H9 (cell line): ENCODE data around the gene CSHL1. TPM values are rescaled to one million over a fixed set of nuclear protein-coding genes. Genes with fewer than 3 reads are reported as not detected.

ENCODE experiments used
- DNase-seq: peaks from one replicate; pipeline ENCODE4 v3.0.0-alpha.2; 2017
- H2AFZ ChIP-seq: one replicate; pipeline ENCODE4 v1.6.1; 2013; ENCODE audit warnings: mild to moderate bottlenecking, low read length, control low read depth, moderate library complexity
- H2AK5ac ChIP-seq: 2 replicates; pipeline ENCODE4 v1.6.1; 2013; ENCODE audit warnings: low read length, control low read depth, mixed read lengths; ENCODE audit not compliant: insufficient read length
- H2BK120ac ChIP-seq: one replicate; pipeline ENCODE4 v1.6.1; 2013; ENCODE audit warnings: low read depth, mild to moderate bottlenecking, low read length, control low read depth, inconsistent platforms; ENCODE audit not compliant: poor library complexity, severe bottlenecking
- H2BK12ac ChIP-seq: 2 replicates; pipeline ENCODE4 v1.6.1; 2013; ENCODE audit warnings: low read length, control low read depth, mixed read lengths, low read depth; ENCODE audit not compliant: insufficient read length
- H2BK15ac ChIP-seq: 2 replicates; pipeline ENCODE4 v1.6.1; 2013; ENCODE audit warnings: low read depth, low read length, control low read depth
- H2BK20ac ChIP-seq: one replicate; pipeline ENCODE4 v1.6.1; 2013; ENCODE audit warnings: low read depth, mild to moderate bottlenecking, low read length, control low read depth, inconsistent platforms; ENCODE audit not compliant: poor library complexity, severe bottlenecking
- H2BK5ac ChIP-seq: 2 replicates; pipeline ENCODE4 v1.6.1; 2013; ENCODE audit warnings: low read length, control low read depth, mixed read lengths; ENCODE audit not compliant: insufficient read length
- H3K14ac ChIP-seq: 2 replicates; pipeline ENCODE4 v1.6.1; 2013; ENCODE audit warnings: low read length, control low read depth; ENCODE audit not compliant: insufficient read depth
- H3K18ac ChIP-seq: 2 replicates; pipeline ENCODE4 v1.6.1; 2013; ENCODE audit warnings: low read depth, mild to moderate bottlenecking, mixed read lengths, low read length, control low read depth; ENCODE audit not compliant: insufficient read length
- H3K23ac ChIP-seq: 2 replicates; pipeline ENCODE4 v1.6.1; 2013; ENCODE audit warnings: low read length, control low read depth, mixed read lengths, low read depth; ENCODE audit not compliant: insufficient read length
- H3K23me2 ChIP-seq: 2 replicates; pipeline ENCODE4 v1.6.1; 2013; ENCODE audit warnings: low read depth, mild to moderate bottlenecking, mixed read lengths, low read length, control low read depth; ENCODE audit not compliant: insufficient read length, poor library complexity, severe bottlenecking
- H3K27ac ChIP-seq: 2 replicates; pipeline ENCODE4 v1.5.1; 2013; ENCODE audit warnings: low read length, control low read depth, mixed read lengths, low read depth; ENCODE audit not compliant: insufficient read length
- H3K27me3 ChIP-seq: 2 replicates; pipeline ENCODE4 v1.6.1; 2013; ENCODE audit warnings: low read length, control low read depth, inconsistent platforms; ENCODE audit not compliant: insufficient read depth
- H3K4ac ChIP-seq: 2 replicates; pipeline ENCODE4 v1.6.1; 2013; ENCODE audit warnings: low read depth, mild to moderate bottlenecking, control low read depth, inconsistent platforms, low read length, moderate library complexity
- H3K4me1 ChIP-seq: 2 replicates; pipeline ENCODE4 v1.6.1; 2013; ENCODE audit warnings: low read length, control low read depth, inconsistent platforms; ENCODE audit not compliant: insufficient read depth
- H3K4me2 ChIP-seq: 2 replicates; pipeline ENCODE4 v1.6.1; 2013; ENCODE audit warnings: low read length, control low read depth, mixed read lengths; ENCODE audit not compliant: insufficient read length, insufficient read depth
- H3K56ac ChIP-seq: 2 replicates; pipeline ENCODE4 v1.6.1; 2013; ENCODE audit warnings: low read depth, mild to moderate bottlenecking, mixed read lengths, low read length, control low read depth; ENCODE audit not compliant: insufficient read length
- H3K79me1 ChIP-seq: 2 replicates; pipeline ENCODE4 v1.6.1; 2013; ENCODE audit warnings: low read depth, mild to moderate bottlenecking, moderate library complexity, low read length, control low read depth, inconsistent platforms; ENCODE audit not compliant: insufficient read depth, poor library complexity, severe bottlenecking
- H3K79me2 ChIP-seq: 2 replicates; pipeline ENCODE4 v1.6.1; 2013; ENCODE audit warnings: low read length, control low read depth, inconsistent platforms; ENCODE audit not compliant: insufficient read depth
- H3K9ac ChIP-seq: 2 replicates; pipeline ENCODE4 v1.6.1; 2013; ENCODE audit warnings: low read length, control low read depth, mixed read lengths; ENCODE audit not compliant: insufficient read length; ENCODE audit errors: extremely low read depth
- H3K9me3 ChIP-seq: one replicate; pipeline ENCODE4 v1.6.1; 2013; ENCODE audit warnings: low read depth, low read length, inconsistent platforms; ENCODE audit not compliant: control insufficient read depth
- H3T11ph ChIP-seq: one replicate; pipeline ENCODE4 v1.6.1; 2013; ENCODE audit warnings: mild to moderate bottlenecking, low read length, control low read depth, inconsistent platforms
- H4K20me1 ChIP-seq: one replicate; pipeline ENCODE4 v1.6.1; 2013; ENCODE audit not compliant: control insufficient read depth, insufficient read length, insufficient read depth
- H4K5ac ChIP-seq: 2 replicates; pipeline ENCODE4 v1.6.1; 2013; ENCODE audit warnings: low read depth, mild to moderate bottlenecking, mixed read lengths, low read length, control low read depth; ENCODE audit not compliant: insufficient read length
- H4K8ac ChIP-seq: replicated peaks from 2 replicates; pipeline ENCODE4 v1.6.1; 2013; ENCODE audit warnings: low read length, control low read depth, mixed read lengths, low read depth; ENCODE audit not compliant: insufficient read length
- H4K91ac ChIP-seq: 2 replicates; pipeline ENCODE4 v1.6.1; 2013; ENCODE audit warnings: low read depth, mild to moderate bottlenecking, moderate library complexity, mixed read lengths, low read length, control low read depth; ENCODE audit not compliant: insufficient read length
- H3K27ac Mint-ChIP-seq, 3 experiments: 2 replicates in 2 of 3; 3 replicates in 1 of 3; pipeline ENCODE4 v1.8.0; 2020 to 2021; ENCODE audit warnings: mixed read lengths in 3 of 3, mild to moderate bottlenecking in 1 of 3, moderate library complexity in 1 of 3
- H3K27me3 Mint-ChIP-seq: 2 replicates; pipeline ENCODE4 v1.8.0; 2021; ENCODE audit warnings: low read depth, mild to moderate bottlenecking, moderate library complexity, mixed read lengths
- H3K36me3 Mint-ChIP-seq, 3 experiments: 2 replicates in 2 of 3; 3 replicates in 1 of 3; pipeline ENCODE4 v1.8.0; 2020 to 2021; ENCODE audit warnings: low read depth in 3 of 3, mixed read lengths in 3 of 3; ENCODE audit not compliant: insufficient read depth in 1 of 3
- H3K4me1 Mint-ChIP-seq, 2 experiments: 2 replicates each; pipeline ENCODE4 v1.8.0; 2020; ENCODE audit warnings: mixed read lengths in 2 of 2
- H3K4me3 Mint-ChIP-seq, 2 experiments: 2 replicates in 1 of 2; 3 replicates in 1 of 2; pipeline ENCODE4 v1.8.0; 2020 to 2021; ENCODE audit warnings: mild to moderate bottlenecking in 2 of 2, mixed read lengths in 2 of 2, moderate library complexity in 1 of 2
- H3K9me3 Mint-ChIP-seq, 2 experiments: 2 replicates in 1 of 2; 3 replicates in 1 of 2; pipeline ENCODE4 v1.8.0; 2020; ENCODE audit warnings: mild to moderate bottlenecking in 2 of 2, mixed read lengths in 2 of 2, moderate library complexity in 1 of 2
- WGBS: extraction: QIAGEN DNeasy Blood & Tissue Kit; methylation state at CpG from one replicate; pipeline ENCODE4 v1.1.7; 2013; ENCODE audit warnings: missing lambda C conversion rate, low lambda C conversion rate, mixed read lengths; ENCODE audit not compliant: insufficient read length; ENCODE audit errors: extremely low coverage; 5-methylcytosine and 5-hydroxymethylcytosine counted together
- total RNA-seq: library from RNA; stranded (reverse); gene quantifications from 2 replicates; pipeline ENCODE4 v1.2.1, GENCODE V29; 2021
- TF ChIP-seq, protein P1 (sequence below): fragments of 200-600 bp; sonication (generic); conservative IDR thresholded peaks from 3 replicates; pipeline ENCODE4 v1.8.0; 2021; ENCODE audit warnings: antibody characterized with exemption, mild to moderate bottlenecking

The CSHL1 gene
- total RNA-seq, 1 experiment from 2014 or later = not detected

DNA sequence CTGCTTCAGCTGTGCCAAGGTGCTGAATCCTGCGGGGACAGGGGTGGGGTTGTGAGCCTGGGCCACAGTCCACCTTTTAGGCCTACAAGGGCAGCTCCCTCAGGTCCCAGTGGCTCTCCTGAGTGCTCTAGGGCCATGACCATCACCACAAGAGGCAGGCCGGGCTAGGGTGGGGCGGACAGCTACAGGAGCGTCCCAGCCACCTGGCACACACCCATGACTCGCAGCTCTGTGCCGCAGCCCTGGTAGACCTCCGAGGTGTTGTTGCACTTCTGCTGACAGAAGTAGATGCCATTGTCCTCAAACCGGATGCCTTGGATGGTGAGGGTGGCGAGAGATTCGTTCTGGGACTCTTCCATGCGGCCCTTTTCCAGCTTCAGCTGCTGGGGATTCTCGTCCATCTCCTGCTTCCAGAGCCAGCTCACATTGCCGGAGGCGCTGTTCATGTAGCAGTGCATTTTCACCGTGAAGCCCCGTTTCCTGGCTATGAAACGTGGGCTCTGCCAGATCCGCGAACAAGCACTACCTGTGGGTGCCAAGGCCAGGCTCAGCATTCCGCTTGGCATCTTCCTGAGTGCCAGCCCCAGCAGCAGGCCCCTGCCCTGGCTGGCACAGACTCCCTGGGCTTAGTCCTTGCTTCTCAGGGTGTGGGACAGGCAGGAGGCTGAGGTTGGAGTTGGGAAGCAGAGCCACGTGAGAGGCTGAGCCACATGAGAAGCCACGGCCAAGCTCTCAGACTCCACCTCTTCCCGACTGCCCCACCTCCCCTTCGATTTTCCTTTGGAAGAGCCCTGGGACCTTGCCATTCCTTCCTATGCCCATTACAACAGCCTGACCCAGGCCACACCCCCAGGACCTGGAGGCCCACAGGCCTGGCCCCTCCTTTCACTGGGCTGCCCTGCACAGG is 19.1 kb upstream of the CSHL1 start:
- no peak overlapping the region for H4K5ac ChIP-seq
- no CpG with 5 or more reads among the region's 24 CpGs for WGBS
- no peak overlapping the region for H4K8ac ChIP-seq
- H3K9me3 ChIP-seq = no peaks in the 10 kb centered on the region
- Mint-ChIP-seq H3K36me3 (no peaks in the 10 kb centered on the region; a peak in 1 of 7 replicates), H3K9me3 (no peaks in the 10 kb centered on the region), H3K27me3 (no peaks in the 10 kb centered on the region; the same call in 1 of the 2 replicates), H3K27ac (peak overlapping the region in 2 of 3 experiments; percentile 67 to 85; a peak in 4 of 7 replicates), H3K4me3 (no peak overlapping the region; a peak in 2 of 5 replicates), H3K4me1 (peaks cover 15 to 21% of the 10 kb centered on the region in 2 experiments)
- H3K4me2 ChIP-seq = no peak overlapping the region
- no peaks in the 10 kb centered on the region for H3K23me2 ChIP-seq
- no peak overlapping the region for H2AFZ ChIP-seq
- H2BK15ac ChIP-seq = no peak overlapping the region
- H2BK120ac ChIP-seq = no peak overlapping the region
- no peaks in the 10 kb centered on the region; the same call in 1 of the 2 replicates for H3K4me1 ChIP-seq
- H3K23ac ChIP-seq = no peak overlapping the region
- no peak overlapping the region for H3K18ac ChIP-seq
- H3T11ph ChIP-seq = no peak overlapping the region
- H3K56ac ChIP-seq = no peak overlapping the region
- no peak overlapping the region for H2AK5ac ChIP-seq
- no peak overlapping the region for H2BK5ac ChIP-seq
- no peak overlapping the region for H3K4ac ChIP-seq
- H3K79me1 ChIP-seq = no peaks in the 10 kb centered on the region
- H2BK12ac ChIP-seq = no peak overlapping the region
- H3K27ac ChIP-seq = no peak overlapping the region
- H3K79me2 ChIP-seq = no peaks in the 10 kb centered on the region
- no peaks in the 10 kb centered on the region for H4K20me1 ChIP-seq
- no peaks in the 10 kb centered on the region for H3K27me3 ChIP-seq
- H3K14ac ChIP-seq = no peak overlapping the region
- DNase-seq = peak; percentile 82
- TF ChIP-seq, protein P1, sequence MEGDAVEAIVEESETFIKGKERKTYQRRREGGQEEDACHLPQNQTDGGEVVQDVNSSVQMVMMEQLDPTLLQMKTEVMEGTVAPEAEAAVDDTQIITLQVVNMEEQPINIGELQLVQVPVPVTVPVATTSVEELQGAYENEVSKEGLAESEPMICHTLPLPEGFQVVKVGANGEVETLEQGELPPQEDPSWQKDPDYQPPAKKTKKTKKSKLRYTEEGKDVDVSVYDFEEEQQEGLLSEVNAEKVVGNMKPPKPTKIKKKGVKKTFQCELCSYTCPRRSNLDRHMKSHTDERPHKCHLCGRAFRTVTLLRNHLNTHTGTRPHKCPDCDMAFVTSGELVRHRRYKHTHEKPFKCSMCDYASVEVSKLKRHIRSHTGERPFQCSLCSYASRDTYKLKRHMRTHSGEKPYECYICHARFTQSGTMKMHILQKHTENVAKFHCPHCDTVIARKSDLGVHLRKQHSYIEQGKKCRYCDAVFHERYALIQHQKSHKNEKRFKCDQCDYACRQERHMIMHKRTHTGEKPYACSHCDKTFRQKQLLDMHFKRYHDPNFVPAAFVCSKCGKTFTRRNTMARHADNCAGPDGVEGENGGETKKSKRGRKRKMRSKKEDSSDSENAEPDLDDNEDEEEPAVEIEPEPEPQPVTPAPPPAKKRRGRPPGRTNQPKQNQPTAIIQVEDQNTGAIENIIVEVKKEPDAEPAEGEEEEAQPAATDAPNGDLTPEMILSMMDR = no peak
- no peak overlapping the region for H4K91ac ChIP-seq
- no peak overlapping the region for H2BK20ac ChIP-seq
- no peak overlapping the region for H3K9ac ChIP-seq
